SKM-1 (cell line): ENCODE data around the gene AP3D1.
"Not testable (repeated sequence)": the region's sequence is repeated elsewhere in the genome, so short reads cannot be mapped to it uniquely, and the experiment has no call there.

ENCODE experiments used
- DNase-seq: peaks from one replicate; lab custom pipeline; 2025; ENCODE audit not compliant: unreplicated experiment; lab: John Stamatoyannopoulos, UW

Gene AP3D1

GRCh38 chr19:2157452-2157851 lies 6.1 kb upstream of the AP3D1 start:
- DNase-seq, result no peak

DNA sequence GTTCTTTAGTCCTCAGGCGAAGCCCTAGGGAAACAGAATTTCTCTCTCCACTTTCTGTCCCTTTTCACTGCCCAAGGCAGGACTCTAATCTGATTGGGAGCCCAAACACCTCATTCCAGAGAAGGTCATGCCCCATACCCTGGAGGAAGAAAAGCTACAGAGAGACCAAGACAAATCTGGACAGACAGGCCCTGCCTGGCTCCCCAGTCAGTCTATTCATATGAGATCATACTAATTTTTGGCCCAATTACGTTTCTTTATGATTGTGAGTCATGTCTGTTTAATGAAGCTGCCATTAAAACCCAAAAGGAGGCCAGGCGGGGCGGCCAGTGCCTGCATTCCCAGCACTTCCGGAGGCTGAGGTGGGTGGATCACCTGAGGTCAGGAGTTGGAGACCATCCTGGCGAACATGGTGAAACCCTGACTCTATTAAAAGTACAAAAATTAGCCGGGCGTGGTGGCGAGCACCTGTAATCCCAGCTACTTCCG lies 3.3 kb upstream of the AP3D1 start:
- no peak for DNase-seq

GRCh38 chr19:2150794-2151338 lies 500 bp downstream of the AP3D1 start:
- no peak for DNase-seq

GRCh38 chr19:2149980-2150793 lies 1.2 kb downstream of the AP3D1 start:
- no peak for DNase-seq

DNA sequence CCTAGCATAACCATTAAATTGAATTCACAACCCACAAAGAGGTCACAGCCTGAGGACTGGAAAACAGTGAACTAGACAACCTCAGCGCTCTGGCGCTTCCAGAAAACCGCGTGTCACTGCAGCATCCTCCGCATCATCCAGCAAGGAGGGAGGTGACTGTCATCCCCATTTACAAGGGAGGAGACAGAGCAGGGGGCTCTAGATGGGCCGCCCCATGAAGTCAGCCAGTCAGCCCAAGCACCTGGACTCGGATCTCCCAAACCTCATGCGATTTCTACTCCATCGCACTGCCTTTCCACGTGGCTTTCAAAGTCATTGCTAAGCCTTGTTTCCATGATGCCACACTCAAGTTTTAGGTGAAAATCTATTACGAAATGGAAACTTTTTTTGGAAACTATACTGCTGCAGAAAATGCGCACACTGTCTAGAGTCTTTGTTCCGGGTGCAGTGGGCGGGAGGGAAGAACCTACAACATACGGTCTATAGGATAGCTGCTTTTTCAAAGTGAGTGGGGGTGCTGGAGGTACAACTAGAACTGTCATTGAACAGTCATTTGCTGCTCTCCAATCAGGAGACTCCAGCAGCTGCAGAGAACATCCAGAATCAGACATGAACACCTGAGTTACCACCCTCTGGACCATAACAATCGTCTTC lies 2.8 kb downstream of the AP3D1 start:
- DNase-seq, result no peak

DNA sequence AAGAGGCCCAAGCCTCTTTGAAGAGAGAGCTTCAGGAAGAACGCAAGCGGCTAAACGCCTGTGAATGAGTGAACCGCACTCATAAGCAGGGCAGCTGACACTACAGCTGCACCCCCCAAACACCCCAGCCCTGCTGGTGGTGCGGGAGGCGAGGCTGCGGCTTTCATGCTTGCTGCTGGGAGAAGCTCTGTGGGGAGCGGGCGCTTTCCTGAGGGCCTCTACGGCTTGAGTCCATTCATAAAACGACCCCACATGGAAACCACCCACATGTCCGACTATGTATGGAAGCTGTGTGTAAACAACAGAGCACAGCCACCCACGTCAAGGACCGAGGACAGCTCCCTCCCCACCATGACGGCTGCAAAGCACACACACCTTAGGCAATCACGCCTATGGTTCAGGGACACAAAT lies 5.5 kb downstream of the AP3D1 start:
- no peak for DNase-seq

- DNase-seq, result no peak
Measured at GRCh38 chr19:2144190-2144589, 7.2 kb downstream of the AP3D1 start.

DNA sequence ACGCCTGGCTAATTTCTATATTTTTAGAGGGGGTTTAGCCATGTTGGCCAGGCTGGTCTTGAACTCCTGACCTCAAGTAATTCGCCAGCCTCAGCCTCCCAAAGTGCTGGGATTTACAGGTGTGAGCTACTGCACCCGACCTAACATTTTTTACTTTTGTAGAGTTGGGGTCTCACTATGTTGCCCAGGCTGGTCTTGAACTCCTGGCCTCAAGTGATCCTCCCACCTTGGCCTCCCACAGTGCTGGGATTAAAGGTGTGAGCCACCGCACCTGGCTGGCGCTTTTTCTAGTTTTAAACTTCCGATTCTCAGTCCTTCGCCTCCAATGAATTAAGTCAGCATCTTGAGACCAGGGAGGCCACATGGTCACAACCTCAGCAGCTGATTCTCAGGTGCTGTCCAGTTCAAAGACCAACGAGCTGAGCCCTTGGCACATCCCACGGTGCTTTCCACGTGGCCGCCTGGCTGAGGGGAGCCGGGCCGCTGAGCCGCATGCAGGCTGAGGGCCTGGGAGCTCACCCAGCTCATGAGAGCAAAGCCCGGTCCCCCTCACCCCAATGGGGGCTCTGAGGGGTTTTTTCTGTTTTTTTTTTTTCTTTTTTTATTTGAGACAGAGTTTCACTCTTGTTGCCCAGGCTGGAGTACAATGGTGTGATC lies 9.1 kb downstream of the AP3D1 start:
- DNase-seq, result no peak

DNA sequence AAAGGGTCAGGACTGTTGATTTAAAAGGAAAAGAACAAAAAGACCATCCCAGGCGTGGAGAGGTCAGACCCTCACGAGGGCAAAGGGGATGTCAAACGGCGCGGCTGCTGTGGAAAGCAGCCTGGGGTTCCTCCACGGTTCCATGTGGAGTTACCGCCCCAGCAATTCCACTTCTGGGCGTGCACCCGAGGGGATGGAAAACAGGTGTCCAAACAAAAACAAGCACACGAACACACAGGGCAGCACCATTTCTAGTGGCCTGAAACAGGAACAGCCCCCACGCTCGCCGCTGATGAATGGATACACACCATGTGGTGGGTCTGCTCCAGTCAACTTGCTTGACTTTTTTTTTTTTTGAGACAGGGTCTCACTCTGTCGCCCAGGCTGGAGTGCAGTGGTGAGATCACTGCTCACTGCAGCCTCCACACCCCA lies 11.2 kb downstream of the AP3D1 start:
- DNase-seq, result no peak

DNA sequence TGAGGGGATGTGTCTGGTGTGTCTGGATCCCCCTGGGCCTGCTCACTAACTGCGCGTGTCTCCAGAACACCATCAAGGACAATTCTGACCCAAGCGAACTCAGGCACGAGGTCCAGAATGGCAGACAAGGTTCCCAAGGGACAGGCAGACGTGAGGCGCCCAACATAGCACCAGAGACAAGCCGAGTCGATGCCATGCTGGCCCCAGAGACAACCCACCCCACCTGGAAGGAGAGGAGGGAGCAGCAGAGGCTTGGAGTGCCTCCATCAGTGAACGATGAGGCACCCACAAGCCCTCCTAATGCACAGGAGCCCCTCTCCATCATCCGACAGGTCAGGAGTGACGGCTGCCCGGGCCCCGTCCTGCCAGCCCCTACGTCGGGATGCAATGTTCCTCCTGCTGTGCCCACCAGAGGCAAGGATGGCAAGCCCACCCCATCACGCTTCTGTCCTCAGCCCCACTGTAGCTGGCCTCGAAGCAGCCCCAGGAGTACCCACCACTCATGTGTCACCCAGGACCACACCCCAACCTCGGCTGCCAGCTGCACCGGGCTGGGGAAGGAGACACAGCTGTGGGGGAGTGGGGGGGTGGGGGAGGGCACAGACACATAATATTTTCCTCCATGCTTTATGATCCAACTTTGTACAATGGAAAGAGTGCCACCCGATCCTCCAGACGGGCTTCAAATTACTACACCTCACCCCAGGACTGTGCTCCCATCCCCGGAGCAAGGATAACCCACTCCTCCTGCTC lies 11.8 kb downstream of the AP3D1 start:
- no peak for DNase-seq

DNA sequence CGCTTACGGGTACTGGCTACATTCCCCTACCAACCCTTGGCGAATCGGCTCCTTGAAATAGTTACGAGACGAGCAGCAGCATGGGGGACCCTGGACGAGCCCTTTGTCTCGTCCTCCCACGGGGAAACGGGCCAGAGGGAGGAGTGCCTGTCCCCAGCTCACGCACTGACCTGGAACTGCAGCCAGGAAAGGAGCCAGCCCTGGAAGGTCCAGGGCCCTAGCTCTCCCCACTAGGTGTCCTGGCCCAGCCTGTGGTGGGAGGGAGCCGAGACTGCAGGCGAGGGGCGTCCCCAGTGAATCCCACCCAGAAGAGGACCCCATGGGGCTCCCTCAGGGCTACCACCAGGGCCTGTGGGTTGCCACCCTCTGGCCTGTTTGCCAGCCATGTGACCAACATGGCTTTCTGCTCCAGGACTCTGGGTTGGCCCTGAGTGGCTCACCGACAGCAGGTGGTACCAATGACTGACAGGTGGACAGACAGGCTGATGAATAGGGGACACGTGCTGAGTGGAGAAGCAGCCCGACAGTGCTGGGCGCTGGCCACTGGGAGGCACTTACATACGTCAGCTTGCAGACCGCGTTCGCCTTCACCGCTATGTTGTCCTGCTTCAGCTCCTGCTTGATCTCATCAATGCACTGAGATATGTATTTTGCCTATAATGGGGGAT lies 13.2 kb downstream of the AP3D1 start:
- DNase-seq, result no peak

DNA sequence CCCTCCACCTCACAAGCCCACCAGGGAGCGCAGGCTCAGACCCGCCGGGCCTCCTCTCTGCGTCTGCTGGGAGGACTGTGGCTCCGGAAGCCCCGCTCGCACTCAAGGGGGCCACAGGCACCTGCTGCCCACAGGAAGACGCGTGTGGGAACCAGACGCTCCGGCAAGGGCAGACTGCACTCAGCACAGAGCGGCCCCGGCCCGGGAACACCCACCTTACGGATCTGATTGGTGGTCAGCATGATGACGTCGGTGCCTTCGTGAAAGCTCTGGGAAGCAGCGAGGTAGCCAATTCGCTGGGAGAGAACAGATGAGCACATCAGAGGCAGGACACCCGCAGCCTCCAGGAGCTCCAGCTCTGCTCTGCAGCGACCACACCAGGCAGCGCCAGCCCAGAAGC lies 14.6 kb downstream of the AP3D1 start:
- no peak for DNase-seq

DNA sequence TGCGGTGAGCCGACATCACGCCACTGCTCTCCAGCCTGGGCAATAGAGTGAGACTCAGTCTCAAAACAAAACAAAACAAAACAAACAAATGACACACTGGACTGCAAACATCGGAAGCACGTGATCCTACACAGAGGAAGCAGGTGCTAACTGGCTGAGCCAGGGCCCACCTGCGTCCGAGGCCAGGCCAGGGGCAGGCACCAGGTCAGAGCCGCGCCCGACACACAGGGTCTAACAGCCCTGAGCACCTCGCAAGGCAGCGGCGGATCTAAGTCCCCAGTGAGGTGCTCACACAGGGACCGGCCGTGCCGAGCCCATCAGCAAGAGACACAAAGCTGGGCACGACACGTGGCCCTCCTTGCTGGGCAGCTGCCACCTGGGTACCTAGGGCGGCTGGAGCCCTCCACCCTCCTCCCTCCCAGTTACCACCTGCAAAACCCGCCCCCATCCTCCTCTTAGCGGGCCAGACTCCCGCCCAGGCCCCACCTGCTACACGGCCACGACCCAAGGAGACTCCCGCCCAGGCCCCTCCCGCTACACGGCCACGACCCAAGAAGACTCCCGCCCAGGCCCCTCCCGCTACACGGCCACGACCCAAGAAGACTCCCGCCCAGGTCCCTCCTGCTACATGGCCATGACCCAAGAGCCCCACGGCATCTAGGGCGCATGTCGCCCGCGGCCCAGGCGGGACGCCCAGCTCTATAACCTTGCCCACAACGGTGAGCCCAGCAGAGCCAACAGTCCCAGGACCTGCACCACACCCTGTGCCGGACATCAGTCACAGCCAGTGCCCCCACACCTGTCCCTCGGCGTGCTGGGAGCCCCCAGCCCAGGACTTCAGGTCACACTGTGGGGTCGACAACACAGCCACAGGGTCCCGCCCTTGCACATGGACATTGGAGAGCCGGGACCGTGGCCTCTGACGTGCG lies 15.6 kb downstream of the AP3D1 start:
- DNase-seq, result no peak

DNA sequence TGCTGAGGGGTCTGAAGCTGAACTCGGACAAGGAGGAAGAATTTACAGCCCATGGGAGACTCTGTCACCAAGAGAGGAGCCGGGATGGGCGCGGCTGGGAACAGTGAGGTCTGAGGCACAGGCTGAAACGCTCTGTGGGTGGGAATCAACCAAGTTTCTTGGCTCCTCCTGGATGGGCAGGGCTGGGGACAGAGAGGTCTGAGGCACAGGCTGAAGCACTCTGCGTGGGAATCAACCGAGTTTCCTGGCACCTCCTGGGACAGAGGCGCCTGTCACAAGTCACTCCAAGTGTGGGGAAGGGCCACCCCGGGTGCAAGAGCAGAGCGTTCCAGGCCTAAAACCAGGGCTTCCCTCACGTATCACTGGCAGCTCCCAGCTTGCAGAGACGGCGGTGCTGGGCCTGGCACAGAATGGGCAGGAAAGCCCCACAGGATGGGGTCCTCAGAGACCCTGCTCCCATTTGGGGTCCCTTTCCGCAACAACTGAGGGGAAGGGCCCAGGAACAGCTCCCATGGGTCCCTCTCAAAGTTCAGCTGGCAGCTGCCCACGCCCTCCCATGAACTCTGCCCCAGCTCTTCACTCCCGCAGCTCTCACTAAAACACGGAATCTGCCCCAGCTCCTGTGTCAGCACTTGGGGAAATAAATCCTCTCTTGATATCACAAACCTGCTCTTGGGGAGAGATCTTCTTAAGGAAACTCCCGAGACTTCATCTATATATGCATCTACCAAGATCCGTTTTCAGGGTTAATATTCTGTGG lies 18.5 kb downstream of the AP3D1 start:
- DNase-seq, result no peak

GRCh38 chr19:2132191-2132590 lies 19.2 kb downstream of the AP3D1 start:
- DNase-seq, result no peak

- not testable (repeated sequence) for DNase-seq
Measured at GRCh38 chr19:2131012-2131975, 20.1 kb downstream of the AP3D1 start.
